K562 (cell line): ENCODE results near the gene TTC39C. TPM values are rescaled to one million over a fixed set of nuclear protein-coding genes. Genes with fewer than 3 reads are reported as not detected.

Source experiments
- BRF1 ChIP-seq: IDR thresholded peaks from 3 replicates; pipeline ENCODE4 v1.6.1; 2011; ENCODE audit warnings: borderline replicate concordance, mild to moderate bottlenecking; ENCODE audit not compliant: insufficient read length; ENCODE audit errors: extremely low read depth
- CBFA2T3 ChIP-seq: fragments of 450-650 bp; IDR thresholded peaks from 2 replicates; pipeline ENCODE4 v1.6.1; 2017
- CUX1 ChIP-seq: fragments of 200-800 bp; sonication (Bioruptor generic); IDR thresholded peaks from 2 replicates; pipeline ENCODE4 v1.6.1; 2016; ENCODE audit warnings: missing genetic modification characterization, missing compliant biosample characterization
- NCOA4 ChIP-seq: fragments of 450-650 bp; IDR thresholded peaks from 2 replicates; pipeline ENCODE4 v1.6.1; 2018; ENCODE audit warnings: mild to moderate bottlenecking; ENCODE audit not compliant: partially characterized antibody
- ZBTB5 ChIP-seq: fragments of 450-650 bp; IDR thresholded peaks from 2 replicates; pipeline ENCODE4 v1.6.1; 2017; ENCODE audit warnings: antibody characterized with exemption
- polyA plus RNA-seq, 8 experiments: library from polyadenylated mRNA; depleted of rRNA in 4 of 8; stranded (reverse) in 5 of 8; unstranded in 3 of 8; fragments of >200 nt; fragmentation: Nextera tagmentation in 2 of 8; fragmentation: Illumina TruSeq in 1 of 8; extraction: Ambion mirVana in 2 of 8; extraction: Trizol in 1 of 8; gene quantifications; 2 replicates each; pipeline versions ENCODE4 v1.2.1 to v1.2.3, GENCODE V29; 2011 to 2014; ENCODE audit warnings: inconsistent platforms in 1 of 8, missing spikeins in 1 of 8
- total RNA-seq, 7 experiments: library from RNA; depleted of rRNA in 6 of 7; stranded (reverse); fragments of >200 nt in 6 of 7; fragmentation: Illumina TruSeq in 2 of 7; extraction: Trizol in 2 of 7; gene quantifications; 2 replicates each; pipeline versions ENCODE4 v1.2.1 to v1.2.3, GENCODE V29; 2011 to 2021; ENCODE audit warnings: low replicate concordance in 1 of 7
- TF ChIP-seq, protein P1 (sequence below): sonication (generic); formaldehyde crosslinking; IDR thresholded peaks from 2 replicates; pipeline ENCODE4 v1.8.0; 2023; ENCODE audit warnings: missing genetic modification reagents, mild to moderate bottlenecking, borderline replicate concordance

Gene TTC39C
- total and polyA plus RNA-seq, 9 of the 15 experiments (the other 6 are each of a cell fraction or from before 2014, with no cell fraction given): 0.01 to 0.58 (median 0.18) TPM; not detected in 5

- TF ChIP-seq, protein P1, sequence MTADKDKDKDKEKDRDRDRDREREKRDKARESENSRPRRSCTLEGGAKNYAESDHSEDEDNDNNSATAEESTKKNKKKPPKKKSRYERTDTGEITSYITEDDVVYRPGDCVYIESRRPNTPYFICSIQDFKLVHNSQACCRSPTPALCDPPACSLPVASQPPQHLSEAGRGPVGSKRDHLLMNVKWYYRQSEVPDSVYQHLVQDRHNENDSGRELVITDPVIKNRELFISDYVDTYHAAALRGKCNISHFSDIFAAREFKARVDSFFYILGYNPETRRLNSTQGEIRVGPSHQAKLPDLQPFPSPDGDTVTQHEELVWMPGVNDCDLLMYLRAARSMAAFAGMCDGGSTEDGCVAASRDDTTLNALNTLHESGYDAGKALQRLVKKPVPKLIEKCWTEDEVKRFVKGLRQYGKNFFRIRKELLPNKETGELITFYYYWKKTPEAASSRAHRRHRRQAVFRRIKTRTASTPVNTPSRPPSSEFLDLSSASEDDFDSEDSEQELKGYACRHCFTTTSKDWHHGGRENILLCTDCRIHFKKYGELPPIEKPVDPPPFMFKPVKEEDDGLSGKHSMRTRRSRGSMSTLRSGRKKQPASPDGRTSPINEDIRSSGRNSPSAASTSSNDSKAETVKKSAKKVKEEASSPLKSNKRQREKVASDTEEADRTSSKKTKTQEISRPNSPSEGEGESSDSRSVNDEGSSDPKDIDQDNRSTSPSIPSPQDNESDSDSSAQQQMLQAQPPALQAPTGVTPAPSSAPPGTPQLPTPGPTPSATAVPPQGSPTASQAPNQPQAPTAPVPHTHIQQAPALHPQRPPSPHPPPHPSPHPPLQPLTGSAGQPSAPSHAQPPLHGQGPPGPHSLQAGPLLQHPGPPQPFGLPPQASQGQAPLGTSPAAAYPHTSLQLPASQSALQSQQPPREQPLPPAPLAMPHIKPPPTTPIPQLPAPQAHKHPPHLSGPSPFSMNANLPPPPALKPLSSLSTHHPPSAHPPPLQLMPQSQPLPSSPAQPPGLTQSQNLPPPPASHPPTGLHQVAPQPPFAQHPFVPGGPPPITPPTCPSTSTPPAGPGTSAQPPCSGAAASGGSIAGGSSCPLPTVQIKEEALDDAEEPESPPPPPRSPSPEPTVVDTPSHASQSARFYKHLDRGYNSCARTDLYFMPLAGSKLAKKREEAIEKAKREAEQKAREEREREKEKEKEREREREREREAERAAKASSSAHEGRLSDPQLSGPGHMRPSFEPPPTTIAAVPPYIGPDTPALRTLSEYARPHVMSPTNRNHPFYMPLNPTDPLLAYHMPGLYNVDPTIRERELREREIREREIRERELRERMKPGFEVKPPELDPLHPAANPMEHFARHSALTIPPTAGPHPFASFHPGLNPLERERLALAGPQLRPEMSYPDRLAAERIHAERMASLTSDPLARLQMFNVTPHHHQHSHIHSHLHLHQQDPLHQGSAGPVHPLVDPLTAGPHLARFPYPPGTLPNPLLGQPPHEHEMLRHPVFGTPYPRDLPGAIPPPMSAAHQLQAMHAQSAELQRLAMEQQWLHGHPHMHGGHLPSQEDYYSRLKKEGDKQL: no peak
- TF ChIP-seq BRF1 (no peak), NCOA4 (no peak), CBFA2T3 (no peak), CUX1 (no peak), ZBTB5 (no peak)
Observed at GRCh38 chr18:23967321-23968089, 47.0 kb upstream of the TTC39C start (continued).
